ENCODE data around the gene ZNF275. TPM values are rescaled to one million over a fixed set of nuclear protein-coding genes. Genes with fewer than 3 reads are reported as not detected.

The ZNF275 gene
- total and polyA plus RNA-seq, 2 of the 4 experiments (the other 2 are of a cell fraction), result 6.6 to 9.7 TPM

GRCh38 chrX:153388722-153389459 lies 54.9 kb downstream of the ZNF275 start:
- H3K36me3 ChIP-seq (ENCODE audit: control insufficient read depth, insufficient read depth, low read length), result no peaks in the 10 kb centered on the region
- H4K8ac ChIP-seq (ENCODE audit: low read depth in 2 of 2, low read length in 2 of 2), result no peak overlapping the region
- H2AFZ ChIP-seq (replicated peaks; ENCODE audit: low read length, poor library complexity), result peak overlapping the region; percentile 58
- intact Hi-C loops (cut with micrococcal nuclease) (no loop called here), dilution Hi-C loops (cut with HindIII; ENCODE audit: low sequenced_read_pairs, unreplicated experiment) (no loop called here), in situ Hi-C loops (cut with MboI; ENCODE audit: low sequenced_read_pairs) (no loop called here)
- H3K4me2 ChIP-seq (ENCODE audit: low read depth, low read length), result no peak overlapping the region
- H3K27ac ChIP-seq (ENCODE audit: insufficient read depth, low read length), result no peak overlapping the region
- H3K27me3 ChIP-seq (ENCODE audit: control insufficient read depth, insufficient read depth, low read length), result peaks cover 11% of the 10 kb centered on the region
- H3K79me1 ChIP-seq (ENCODE audit: low read depth in 1 of 2, low read length in 2 of 2), result no peaks in the 10 kb centered on the region
- no peak overlapping the region for H2BK5ac ChIP-seq (ENCODE audit: low read depth, low read length, poor library complexity, severe bottlenecking)
- no peak overlapping the region for H3K4me3 ChIP-seq (ENCODE audit: insufficient read depth, low read depth, low read length)
- POLR2A ChIA-PET (ENCODE audit: unreplicated experiment), result no interaction called here
- no peaks in the 10 kb centered on the region for H4K20me1 ChIP-seq (ENCODE audit: insufficient read depth, low read length)
- no peak overlapping the region for H3K4ac ChIP-seq (ENCODE audit: low read depth, low read length)
- no peak overlapping the region for H2BK15ac ChIP-seq (ENCODE audit: low read depth, low read length)
- no TSS peak for BruUV-seq (replicated peaks)
- no peak overlapping the region for H2BK120ac ChIP-seq (ENCODE audit: low read depth, low read length)
- H3K56ac ChIP-seq (ENCODE audit: extremely low read depth, insufficient read depth, low read length), result no peak overlapping the region
- no peak overlapping the region for H3K18ac ChIP-seq (ENCODE audit: low read depth, low read length)
- no peak overlapping the region for H4K5ac ChIP-seq (ENCODE audit: low read depth, low read length)
- WGBS, 2 experiments (ENCODE audit: extremely low coverage in 2 of 2, insufficient read length in 1 of 2), result 67% methylated on average over 3 of the region's 14 CpGs; no CpG with 5 or more reads in 1 of the 2 experiments
- H3K9me3 ChIP-seq (ENCODE audit: control insufficient read depth, insufficient read depth, low read length), result peaks cover 3% of the 10 kb centered on the region; the same call in 1 of the 2 replicates
- no peak overlapping the region for H2AK9ac ChIP-seq (replicated peaks; ENCODE audit: low read depth, low read length, poor library complexity)
- H3K9me1 ChIP-seq (ENCODE audit: insufficient read depth, low read length), result no peaks in the 10 kb centered on the region
- CTCF ChIA-PET, result no interaction called here
- no peak overlapping the region for H2AK5ac ChIP-seq (ENCODE audit: low read depth, low read length)
- H3K4me1 ChIP-seq (ENCODE audit: control insufficient read depth, insufficient read depth, low read length), result no peaks in the 10 kb centered on the region
- no peak overlapping the region for H3K23ac ChIP-seq (ENCODE audit: low read depth, low read length)
- H3K14ac ChIP-seq (replicated peaks; ENCODE audit: low read depth, low read length), result no peak overlapping the region
- H3K9ac ChIP-seq (ENCODE audit: low read depth, low read length), result no peak overlapping the region
- no peak for TF ChIP-seq MAFK (IDR thresholded peaks at IDR 0.05; ENCODE audit: low read depth, low read length)
- TF ChIP-seq MAZ (IDR thresholded peaks at IDR 0.05; ENCODE audit: borderline replicate concordance, low read depth, low read length), result no peak
- TF ChIP-seq, protein P1, sequence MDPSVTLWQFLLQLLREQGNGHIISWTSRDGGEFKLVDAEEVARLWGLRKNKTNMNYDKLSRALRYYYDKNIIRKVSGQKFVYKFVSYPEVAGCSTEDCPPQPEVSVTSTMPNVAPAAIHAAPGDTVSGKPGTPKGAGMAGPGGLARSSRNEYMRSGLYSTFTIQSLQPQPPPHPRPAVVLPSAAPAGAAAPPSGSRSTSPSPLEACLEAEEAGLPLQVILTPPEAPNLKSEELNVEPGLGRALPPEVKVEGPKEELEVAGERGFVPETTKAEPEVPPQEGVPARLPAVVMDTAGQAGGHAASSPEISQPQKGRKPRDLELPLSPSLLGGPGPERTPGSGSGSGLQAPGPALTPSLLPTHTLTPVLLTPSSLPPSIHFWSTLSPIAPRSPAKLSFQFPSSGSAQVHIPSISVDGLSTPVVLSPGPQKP (IDR thresholded peaks at IDR 0.05; ENCODE audit: borderline replicate concordance, low read depth, low read length), result no peak
- no peak for TF ChIP-seq POLR2A (IDR thresholded peaks at IDR 0.05; ENCODE audit: low read depth, low read length)
- TF ChIP-seq BHLHE40 (IDR thresholded peaks at IDR 0.05; ENCODE audit: low read depth, low read length), result no peak
- no peak for TF ChIP-seq RFX5 (IDR thresholded peaks at IDR 0.05; ENCODE audit: low read depth, low read length)
- no peak for TF ChIP-seq RAD21 (IDR thresholded peaks at IDR 0.05; ENCODE audit: low read length)
- TF ChIP-seq MXI1 (IDR thresholded peaks at IDR 0.05; ENCODE audit: borderline replicate concordance, low read depth, low read length), result no peak
- TF ChIP-seq SMC3 (IDR thresholded peaks at IDR 0.05; ENCODE audit: low read depth, low read length), result no peak
- TF ChIP-seq, protein P2, sequence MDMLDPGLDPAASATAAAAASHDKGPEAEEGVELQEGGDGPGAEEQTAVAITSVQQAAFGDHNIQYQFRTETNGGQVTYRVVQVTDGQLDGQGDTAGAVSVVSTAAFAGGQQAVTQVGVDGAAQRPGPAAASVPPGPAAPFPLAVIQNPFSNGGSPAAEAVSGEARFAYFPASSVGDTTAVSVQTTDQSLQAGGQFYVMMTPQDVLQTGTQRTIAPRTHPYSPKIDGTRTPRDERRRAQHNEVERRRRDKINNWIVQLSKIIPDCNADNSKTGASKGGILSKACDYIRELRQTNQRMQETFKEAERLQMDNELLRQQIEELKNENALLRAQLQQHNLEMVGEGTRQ (IDR thresholded peaks at IDR 0.05; ENCODE audit: low read depth, low read length), result no peak
- TF ChIP-seq CEBPB (IDR thresholded peaks at IDR 0.05; ENCODE audit: low read depth, low read length), result no peak
- no peak overlapping the region for H4K91ac ChIP-seq (ENCODE audit: insufficient read depth, low read depth, low read length)
- no peak for ATAC-seq (ENCODE audit: low read depth)
- H2BK20ac ChIP-seq (ENCODE audit: low read depth, low read length), result no peak overlapping the region
- DNase-seq, result no peak
